Left lung (tissue), 10 donors: ENCODE measurements around the gene LPCAT1. TPM values are rescaled to one million over a fixed set of nuclear protein-coding genes. Genes with fewer than 3 reads are reported as not detected.
A peak's percentile ranks its signal among the peaks of the same experiment; 100 is the strongest.

Experiments used
- ATAC-seq: fragments of 200-7000 bp; cut with Tn5 transposase; one replicate; pipeline ENCODE4 v1.9.1; 2020; ENCODE audit warnings: moderate library complexity
- DNase-seq, 4 donors: peaks; one replicate each; pipeline ENCODE4 v3.0.0-alpha.2; 2013 to 2020
- H3K27ac ChIP-seq, 2 donors: fragments of 200-600 bp; sonication (generic) in 1 of 2; one replicate each; pipeline versions ENCODE4 v1.5.0 to v1.8.0; 2020 to 2021
- H3K27me3 ChIP-seq, 2 donors: fragments of 200-600 bp; sonication (generic) in 1 of 2; one replicate each; pipeline versions ENCODE4 v1.5.0 to v1.8.0; 2020 to 2021
- H3K36me3 ChIP-seq, 2 donors: fragments of 200-600 bp; sonication (generic) in 1 of 2; one replicate each; pipeline versions ENCODE4 v1.5.0 to v1.8.0; 2020 to 2021
- H3K4me1 ChIP-seq, 2 donors: fragments of 200-600 bp; one replicate each; pipeline ENCODE4 v1.8.0; 2021
- H3K4me3 ChIP-seq, 2 donors: fragments of 200-600 bp; sonication (generic) in 1 of 2; one replicate each; pipeline versions ENCODE4 v1.5.0 to v1.8.0; 2020 to 2021; ENCODE audit warnings: mild to moderate bottlenecking in 1 of 2
- H3K9me3 ChIP-seq, 2 donors: fragments of 200-600 bp; sonication (generic) in 1 of 2; one replicate each; pipeline versions ENCODE4 v1.5.0 to v1.8.0; 2020 to 2021
- intact Hi-C, 2 donors: fragments of 100-400 bp; cut with DNase I; formaldehyde crosslinking; loops; one replicate each; pipeline versions ENCODE4 v1.11.2 to v1.14.2; 2022
- polyA plus RNA-seq, 6 donors: library from polyadenylated mRNA; unstranded; fragments of 120-200 nt; gene quantifications; one replicate each; pipeline ENCODE4 v1.2.1, GENCODE V29; 2013; ENCODE audit not compliant: insufficient read length in 6 of 6
- total RNA-seq, 2 donors: library from RNA; stranded (reverse); fragmentation: NEBNext Ultra II Directional; extraction: Animal tissue kit (Norgen Biotek cat#: 25700); gene quantifications; one replicate each; pipeline ENCODE4 v1.2.1, GENCODE V29; 2021
- TF ChIP-seq, protein P1 (sequence below), 2 donors: fragments of 200-600 bp; sonication (generic) in 1 of 2; IDR thresholded peaks; one replicate each; pipeline versions ENCODE4 v1.5.0 to v1.8.0; 2021; ENCODE audit warnings: antibody characterized with exemption in 2 of 2
- donor health status: DM: no; HTN: yes; CAD: no.
- donor health status: DM: no; HTN: no; CAD: no.

LPCAT1 gene
- total and polyA plus RNA-seq, 8 donors = 106 to 751 (median 148) TPM

DNA sequence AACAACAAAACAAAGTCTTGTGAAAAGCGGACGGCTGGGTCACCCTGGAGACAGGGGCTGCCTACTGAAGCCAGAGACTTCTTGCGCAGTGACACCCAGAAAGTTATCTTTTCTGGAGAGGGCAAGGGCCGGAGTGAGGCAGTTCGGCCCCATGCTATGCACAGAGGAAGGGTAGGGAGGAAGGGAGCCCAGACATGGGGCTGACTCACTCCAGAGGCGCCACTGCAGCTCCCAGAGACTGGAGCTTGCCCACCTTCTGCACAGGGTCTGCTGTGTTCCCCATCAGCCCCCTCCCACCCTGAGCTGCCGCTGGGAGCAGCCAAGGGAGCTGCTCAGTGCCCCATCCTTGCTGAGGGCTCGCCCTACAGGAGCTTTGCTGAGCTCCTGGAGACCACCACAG is 91.9 kb downstream of the LPCAT1 start:
- no peaks in the 10 kb centered on the region for H3K36me3 ChIP-seq
- intact Hi-C loops = no loop called here
- H3K9me3 ChIP-seq = peaks cover 0 to 44% of the 10 kb centered on the region in 2 donors
- no peak overlapping the region for H3K27ac ChIP-seq
- no peaks in the 10 kb centered on the region for H3K4me1 ChIP-seq
- no peak for ATAC-seq
- no peak overlapping the region for H3K4me3 ChIP-seq
- peak in 1 of 4 donors; percentile 38 for DNase-seq
- TF ChIP-seq, protein P1, sequence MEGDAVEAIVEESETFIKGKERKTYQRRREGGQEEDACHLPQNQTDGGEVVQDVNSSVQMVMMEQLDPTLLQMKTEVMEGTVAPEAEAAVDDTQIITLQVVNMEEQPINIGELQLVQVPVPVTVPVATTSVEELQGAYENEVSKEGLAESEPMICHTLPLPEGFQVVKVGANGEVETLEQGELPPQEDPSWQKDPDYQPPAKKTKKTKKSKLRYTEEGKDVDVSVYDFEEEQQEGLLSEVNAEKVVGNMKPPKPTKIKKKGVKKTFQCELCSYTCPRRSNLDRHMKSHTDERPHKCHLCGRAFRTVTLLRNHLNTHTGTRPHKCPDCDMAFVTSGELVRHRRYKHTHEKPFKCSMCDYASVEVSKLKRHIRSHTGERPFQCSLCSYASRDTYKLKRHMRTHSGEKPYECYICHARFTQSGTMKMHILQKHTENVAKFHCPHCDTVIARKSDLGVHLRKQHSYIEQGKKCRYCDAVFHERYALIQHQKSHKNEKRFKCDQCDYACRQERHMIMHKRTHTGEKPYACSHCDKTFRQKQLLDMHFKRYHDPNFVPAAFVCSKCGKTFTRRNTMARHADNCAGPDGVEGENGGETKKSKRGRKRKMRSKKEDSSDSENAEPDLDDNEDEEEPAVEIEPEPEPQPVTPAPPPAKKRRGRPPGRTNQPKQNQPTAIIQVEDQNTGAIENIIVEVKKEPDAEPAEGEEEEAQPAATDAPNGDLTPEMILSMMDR (IDR thresholded peaks at IDR 0.05) = no peak
- H3K27me3 ChIP-seq = no peaks in the 10 kb centered on the region

DNA sequence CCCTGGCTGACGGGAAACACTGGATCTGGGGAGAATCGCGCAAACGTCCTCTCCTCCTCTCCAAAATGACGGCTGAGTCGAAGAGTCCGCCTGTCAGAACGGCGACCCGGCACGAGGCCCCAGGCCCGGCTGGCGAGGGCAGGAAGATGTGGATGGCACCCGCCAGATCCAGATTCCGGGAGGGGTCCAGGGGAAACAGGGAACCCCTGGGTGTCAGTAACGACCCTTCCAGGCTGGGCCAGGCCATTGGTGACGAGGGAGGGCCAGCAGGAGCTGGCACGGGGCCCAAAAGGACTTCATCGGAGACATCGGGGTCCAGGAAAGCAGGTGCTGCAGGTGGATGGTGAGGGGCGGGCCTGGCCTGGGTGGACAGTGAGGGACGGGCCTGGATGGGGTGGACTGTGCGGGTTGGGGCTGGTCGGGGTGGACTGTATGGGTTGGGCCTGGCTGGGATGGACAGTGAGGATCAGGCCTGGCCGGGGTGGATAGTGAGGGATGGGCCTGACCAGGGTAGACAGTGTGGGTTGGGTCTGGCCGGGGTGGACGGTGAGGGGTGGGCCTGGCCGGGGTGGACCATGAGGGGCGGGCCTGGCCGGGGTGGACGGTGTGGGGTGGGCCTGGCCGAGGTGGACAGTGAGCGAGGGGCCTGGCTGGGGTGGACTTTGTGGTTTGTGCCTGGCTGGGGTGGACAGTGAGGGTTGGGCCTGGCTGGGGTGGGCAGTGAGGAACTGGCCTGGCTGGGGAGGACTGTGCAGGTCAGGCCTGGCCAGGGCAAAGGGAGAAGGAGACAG is 92.5 kb downstream of the LPCAT1 start:
- Histone ChIP-seq H3K9me3 (peaks cover 0 to 49% of the 10 kb centered on the region in 2 donors), H3K36me3 (no peaks in the 10 kb centered on the region), H3K27ac (no peak overlapping the region), H3K27me3 (no peaks in the 10 kb centered on the region), H3K4me1 (no peaks in the 10 kb centered on the region), H3K4me3 (no peak overlapping the region)
- intact Hi-C loops = no loop called here
- DNase-seq (peak in 2 of 4 donors; percentile 31 to 70), ATAC-seq (no peak)
- TF ChIP-seq, protein P1 (IDR thresholded peaks at IDR 0.05) = no peak

DNA sequence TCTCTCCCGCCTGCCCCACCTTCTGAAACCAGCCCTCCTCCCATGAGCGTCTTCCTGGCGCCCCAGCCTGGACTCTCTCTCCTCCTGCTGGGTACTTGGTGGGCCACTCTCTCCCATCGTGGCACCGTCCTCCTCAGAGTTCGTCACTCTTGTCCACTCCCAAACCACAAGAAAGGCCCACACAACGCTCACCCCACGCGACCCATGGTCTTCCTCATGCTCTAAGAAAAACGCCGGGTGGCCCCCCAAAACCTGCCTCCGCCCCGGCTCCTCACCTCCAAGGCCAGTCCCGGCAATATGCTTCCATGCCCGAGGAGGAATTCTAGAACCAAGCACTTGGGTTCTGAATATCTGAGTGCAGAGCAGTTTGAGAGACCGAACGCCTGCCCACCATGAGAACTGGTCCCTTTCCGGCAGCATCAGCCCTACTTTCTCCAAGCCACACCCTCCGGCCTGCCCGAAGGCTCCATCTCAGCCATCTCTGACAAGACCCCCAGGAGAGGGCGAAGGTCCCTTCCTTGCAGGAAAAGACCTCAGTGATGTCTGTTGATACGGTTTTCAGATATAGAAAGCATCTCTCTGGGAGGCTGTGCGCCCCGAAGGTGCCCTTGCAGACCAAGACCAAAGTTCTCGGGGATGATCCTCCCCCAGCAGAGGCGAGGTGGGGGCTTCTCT is 93.5 kb downstream of the LPCAT1 start:
- Histone ChIP-seq H3K9me3 (peaks cover 0 to 51% of the 10 kb centered on the region in 2 donors), H3K4me3 (no peak overlapping the region), H3K36me3 (no peaks in the 10 kb centered on the region), H3K4me1 (no peaks in the 10 kb centered on the region), H3K27ac (no peak overlapping the region), H3K27me3 (no peaks in the 10 kb centered on the region)
- TF ChIP-seq, protein P1 (IDR thresholded peaks at IDR 0.05) = no peak
- intact Hi-C loops = no loop called here
- ATAC-seq (no peak), DNase-seq (peak in 2 of 4 donors; percentile 12 to 61)

DNA sequence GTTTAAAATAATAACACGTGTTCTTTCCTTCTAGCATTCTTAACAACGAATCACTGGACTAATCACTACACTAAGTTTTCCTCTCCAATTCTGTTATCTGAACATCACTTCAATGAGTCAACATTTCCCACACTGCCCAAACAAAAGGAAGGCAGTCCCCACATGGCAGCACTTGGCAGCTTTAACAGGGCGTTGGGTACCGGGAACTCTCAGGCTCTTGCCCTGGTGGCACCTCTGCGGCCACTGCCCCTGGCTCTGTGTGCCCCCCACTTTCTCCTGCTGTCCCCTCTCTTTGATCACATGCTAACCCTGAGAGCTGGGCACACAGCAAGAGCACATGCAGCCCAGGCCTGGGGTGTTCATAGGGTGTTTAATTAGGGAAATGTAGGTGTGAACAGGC is 94.3 kb downstream of the LPCAT1 start:
- Histone ChIP-seq H3K9me3 (peaks cover 0 to 55% of the 10 kb centered on the region in 2 donors), H3K27me3 (no peaks in the 10 kb centered on the region), H3K4me3 (no peak overlapping the region), H3K36me3 (no peaks in the 10 kb centered on the region), H3K4me1 (no peaks in the 10 kb centered on the region), H3K27ac (no peak overlapping the region)
- intact Hi-C loops = no loop called here
- DNase-seq (peak in 2 of 4 donors; percentile 4 to 34), ATAC-seq (no peak)
- TF ChIP-seq, protein P1 (IDR thresholded peaks at IDR 0.05) = no peak

DNA sequence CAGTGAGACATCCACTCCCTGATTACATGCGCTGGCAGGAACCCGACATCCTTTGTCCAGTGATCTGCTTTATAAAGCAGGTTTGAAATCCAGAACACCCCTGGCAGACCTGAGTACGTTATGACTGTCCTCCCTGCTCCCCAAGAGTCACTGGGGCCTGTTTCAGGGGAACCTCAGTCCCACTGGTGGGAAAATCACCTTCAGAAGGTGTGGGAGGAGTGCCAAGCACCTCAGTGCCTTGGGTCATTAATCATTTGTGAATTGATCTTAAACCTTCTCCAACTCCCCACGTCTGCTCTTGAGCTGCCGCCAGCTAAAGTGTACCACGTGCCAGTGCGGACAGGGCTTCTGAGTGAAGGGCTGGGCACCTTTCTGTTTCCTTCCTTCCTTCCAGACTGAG is 94.7 kb downstream of the LPCAT1 start:
- Histone ChIP-seq H3K27me3 (no peaks in the 10 kb centered on the region), H3K36me3 (no peaks in the 10 kb centered on the region), H3K4me3 (no peak overlapping the region), H3K9me3 (peaks cover 0 to 52% of the 10 kb centered on the region in 2 donors), H3K27ac (no peak overlapping the region), H3K4me1 (no peaks in the 10 kb centered on the region)
- ATAC-seq (no peak), DNase-seq (peak in 1 of 4 donors; percentile 9)
- TF ChIP-seq, protein P1 (IDR thresholded peaks at IDR 0.05) = no peak
- intact Hi-C loops = no loop called here
